NCI-H526 (cell line): ENCODE data around the gene CERT1.
A peak's percentile ranks its signal among the peaks of the same experiment; 100 is the strongest.
"Not testable (repeated sequence)": the region's sequence is repeated elsewhere in the genome, so short reads cannot be mapped to it uniquely, and the experiment has no call there.

ENCODE experiments used
- DNase-seq, 2 experiments: peaks; one replicate each; lab custom pipeline; 2025; lab: John Stamatoyannopoulos, UW

Gene CERT1

DNA sequence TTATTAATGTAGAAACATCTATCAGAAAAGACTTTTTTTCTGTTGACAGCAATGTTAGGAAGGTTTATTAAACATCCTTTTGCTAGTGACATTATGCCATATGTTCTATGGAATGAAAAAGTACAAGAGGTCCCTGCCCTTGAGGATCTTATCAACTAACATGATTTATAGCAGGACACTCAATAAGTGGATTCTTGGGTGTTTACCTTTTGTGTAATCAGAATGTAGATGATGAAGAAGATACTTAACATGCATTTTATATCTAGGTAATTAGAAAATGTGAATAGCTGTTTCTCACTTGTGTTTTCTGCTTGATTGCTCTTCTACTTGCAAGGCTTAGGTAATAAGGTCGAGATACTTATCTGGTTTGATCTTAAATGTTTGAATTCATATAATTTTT lies 169.5 kb downstream of the CERT1 start:
- no peak for DNase-seq

DNA sequence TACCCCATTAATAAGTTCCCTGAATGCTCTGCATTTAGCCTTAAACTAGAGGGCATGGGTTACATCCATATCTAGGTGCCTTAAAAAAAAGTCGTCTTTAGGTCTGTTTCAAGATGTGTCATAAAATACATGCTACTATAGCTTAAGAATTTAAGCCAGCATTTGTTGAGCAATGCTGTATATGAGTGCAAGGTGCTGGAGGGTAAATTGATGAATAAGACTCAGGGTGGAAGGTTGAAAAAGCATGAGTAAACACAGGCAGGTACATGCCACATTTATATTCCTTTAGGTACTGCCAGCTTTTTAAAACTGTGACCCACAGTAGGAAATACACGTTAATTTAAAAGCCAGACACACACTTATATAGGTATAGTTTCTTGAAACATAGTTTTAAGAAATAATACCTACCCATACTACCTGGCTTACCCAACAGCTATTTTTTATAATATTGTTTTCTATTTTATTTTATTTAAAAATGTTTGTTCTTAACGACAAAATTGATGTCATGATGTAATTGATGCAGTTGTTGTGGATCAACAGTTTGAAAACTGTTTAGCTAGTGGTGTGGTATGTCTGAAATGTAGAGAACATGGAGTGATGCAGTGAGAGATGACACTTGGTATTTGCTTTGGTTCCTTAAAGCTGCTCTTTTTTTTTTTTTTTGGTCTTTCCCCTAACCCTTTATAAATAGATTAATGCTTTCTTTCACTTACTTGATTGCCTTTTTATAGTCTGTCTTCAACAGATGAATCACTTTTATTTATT lies 170.5 kb downstream of the CERT1 start:
- no peak for DNase-seq

DNA sequence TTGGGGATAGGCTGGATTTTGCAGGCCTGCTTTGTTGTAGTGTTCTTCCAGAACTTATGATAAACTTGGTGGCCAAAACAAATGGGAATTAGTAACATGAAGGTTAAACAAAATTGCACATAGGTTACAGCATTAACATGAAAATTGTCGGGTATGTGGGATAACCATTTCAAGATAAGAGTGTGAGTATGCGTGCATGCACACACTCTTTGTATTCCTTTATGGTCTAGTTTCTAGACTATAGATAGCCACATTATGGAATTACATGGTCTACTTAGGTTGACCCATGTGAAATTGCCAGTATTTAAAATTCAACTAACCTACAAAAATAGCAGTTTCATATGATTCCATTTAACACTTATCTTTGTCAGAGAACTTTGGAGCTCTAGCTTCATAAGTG lies 173.0 kb downstream of the CERT1 start:
- no peak for DNase-seq

DNA sequence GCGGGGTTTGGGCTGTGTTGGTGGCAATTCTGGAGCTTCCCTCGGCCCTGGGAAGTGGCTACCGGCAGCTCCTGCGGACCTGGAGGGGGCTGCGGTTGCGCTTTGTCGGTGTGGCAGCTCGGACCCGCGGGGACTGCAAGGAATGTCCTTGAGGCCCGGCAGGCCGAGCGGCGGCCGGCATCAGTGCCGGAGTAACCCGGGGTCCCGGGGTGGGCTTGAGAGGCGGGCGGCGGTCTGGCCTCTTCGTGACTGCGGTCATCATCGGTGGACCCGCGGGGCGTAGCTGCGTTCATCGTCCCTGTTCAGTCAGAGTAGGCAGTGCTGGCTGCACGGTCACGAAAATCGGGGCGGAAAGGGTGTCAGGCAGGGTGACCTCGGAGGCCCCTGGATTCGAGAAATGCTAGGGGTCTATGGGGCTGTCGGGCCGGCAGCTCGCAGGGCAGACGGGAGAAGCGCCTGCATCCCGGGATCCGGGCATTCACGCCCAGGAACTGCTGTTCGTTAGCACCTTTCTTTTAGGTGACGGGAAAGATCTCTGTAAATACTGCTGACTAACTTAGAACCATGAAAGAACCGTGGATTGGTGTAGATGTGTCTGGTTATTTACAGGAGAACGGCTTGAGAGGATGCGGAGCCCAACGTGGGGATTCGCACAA lies 173.9 kb downstream of the CERT1 start:
- peak in 1 of 2 experiments; percentile 47 for DNase-seq

- DNase-seq = peak; percentile 97
Observed at GRCh38 chr5:75336615-75337336, 174.7 kb downstream of the CERT1 start, which contains the start of gene HMGCR. TSS of gene HMGCR (plus strand) at chr5:75337220. CDS start at chr5:75342606, 5,386 bp downstream.

DNA sequence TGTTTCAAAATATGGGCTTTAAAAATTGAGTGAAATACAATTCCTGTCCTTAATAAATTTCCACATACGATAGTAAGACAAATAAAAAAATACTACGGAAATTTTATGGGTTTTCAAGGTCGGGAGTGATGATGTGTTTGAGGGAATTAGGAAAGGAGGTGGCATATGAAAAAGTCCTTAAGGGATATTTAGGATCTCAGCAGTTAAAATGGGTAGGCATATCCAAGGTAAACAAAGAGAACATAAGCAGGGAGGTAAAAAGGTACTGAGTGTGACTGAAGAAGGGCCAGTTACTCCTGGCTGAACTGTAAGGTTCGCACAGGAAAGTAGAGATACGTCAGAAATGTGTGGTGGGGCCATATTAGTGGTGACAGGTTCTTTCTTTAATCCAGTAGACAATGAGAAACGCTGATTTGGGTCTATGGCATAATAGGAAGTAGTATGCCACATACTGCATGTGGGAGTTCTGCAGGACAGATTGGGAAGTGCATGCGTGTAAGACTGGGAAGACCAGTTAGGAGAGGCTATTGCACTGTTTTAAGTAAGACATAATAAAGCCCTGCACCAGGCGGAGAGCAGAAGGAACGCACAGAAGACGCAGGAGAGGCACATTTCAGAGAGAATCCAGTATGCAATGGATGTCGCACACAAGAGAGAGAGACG lies 175.3 kb downstream of the CERT1 start:
- DNase-seq = peak; percentile 63 to 79

GRCh38 chr5:75335486-75335885 lies 175.9 kb downstream of the CERT1 start:
- no peak for DNase-seq

GRCh38 chr5:75334413-75334812 lies 177.0 kb downstream of the CERT1 start:
- not testable (repeated sequence) for DNase-seq

- not testable (repeated sequence) for DNase-seq
Observed at GRCh38 chr5:75333759-75334158, 177.7 kb downstream of the CERT1 start.

DNA sequence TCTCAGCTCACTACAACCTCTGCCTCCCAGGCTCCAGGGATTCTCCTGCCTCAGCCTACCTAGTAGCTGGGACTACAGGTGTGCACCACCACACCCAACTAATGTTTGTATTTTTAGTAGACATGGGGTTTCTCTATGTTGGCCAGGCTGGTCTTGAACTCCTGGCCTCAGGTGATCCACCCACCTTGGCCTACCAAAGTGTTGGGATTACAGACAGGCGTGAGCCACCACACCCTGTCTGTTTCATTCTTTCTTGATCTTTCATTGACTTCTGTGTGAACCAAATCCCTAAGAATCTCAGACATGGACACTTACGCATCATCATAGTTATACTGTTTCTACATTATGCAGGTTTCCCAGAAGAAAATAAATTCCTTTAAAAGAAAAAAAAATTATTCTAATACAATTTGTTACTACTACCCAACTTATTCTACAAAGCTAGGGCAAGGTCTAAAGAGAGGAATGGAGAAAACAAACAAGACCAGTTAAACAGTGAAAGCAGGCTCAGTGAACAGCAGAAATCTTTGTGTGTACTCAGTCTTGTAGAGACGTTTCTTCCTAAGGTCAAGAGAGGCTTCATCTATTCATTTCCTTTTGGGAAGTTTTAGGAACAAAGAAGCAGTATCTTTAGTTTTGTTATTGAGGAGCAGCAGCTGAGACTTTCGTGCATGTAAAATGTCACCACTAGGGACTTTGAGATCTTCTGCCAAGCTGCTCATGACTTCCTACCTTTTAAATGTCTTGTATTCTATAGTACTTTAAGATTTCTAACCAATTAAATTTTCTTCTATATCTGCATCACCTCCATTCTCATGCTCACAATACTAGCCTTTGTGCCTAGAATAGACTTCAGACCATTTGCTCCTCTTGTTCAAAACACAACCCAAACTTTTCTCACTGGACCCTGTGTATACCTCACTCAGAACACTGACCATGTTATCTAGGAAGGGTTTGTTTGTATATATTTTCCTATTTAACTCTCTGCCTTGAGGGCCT lies 180.0 kb downstream of the CERT1 start:
- DNase-seq = peak; percentile 30 to 44

- no peak for DNase-seq
Observed at GRCh38 chr5:75330404-75330803, 181.0 kb downstream of the CERT1 start.
